HG03432 (cell line): ENCODE results near the gene RTKN.

Experiments
- ATAC-seq: cut with Tn5 transposase; IDR thresholded peaks from one replicate; pipeline ENCODE4 v1.9.1; 2021; ENCODE audit warnings: mild to moderate bottlenecking, moderate library complexity; ENCODE audit not compliant: unreplicated experiment

Gene RTKN

DNA sequence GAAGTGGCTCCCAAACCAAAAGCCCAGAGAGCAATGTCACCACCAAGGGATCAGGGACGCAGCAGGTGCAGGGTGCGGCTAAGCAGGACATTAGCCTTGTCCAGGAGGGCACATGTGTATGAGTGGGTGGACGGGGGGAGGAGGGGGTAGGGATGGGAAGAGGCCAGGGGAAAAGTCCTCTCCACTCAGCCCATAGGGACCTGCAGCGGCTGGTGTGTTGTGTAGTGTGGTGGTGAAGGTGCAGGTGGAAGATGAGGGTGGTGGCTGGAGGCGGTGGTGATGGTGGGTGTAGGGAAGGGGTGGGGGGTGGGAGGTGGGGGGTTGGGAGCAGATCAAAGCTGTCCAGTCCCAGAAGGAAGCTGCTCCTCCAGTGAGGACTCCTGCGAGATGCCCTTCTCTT is 24.0 kb downstream of the RTKN start:
- no peak for ATAC-seq

DNA sequence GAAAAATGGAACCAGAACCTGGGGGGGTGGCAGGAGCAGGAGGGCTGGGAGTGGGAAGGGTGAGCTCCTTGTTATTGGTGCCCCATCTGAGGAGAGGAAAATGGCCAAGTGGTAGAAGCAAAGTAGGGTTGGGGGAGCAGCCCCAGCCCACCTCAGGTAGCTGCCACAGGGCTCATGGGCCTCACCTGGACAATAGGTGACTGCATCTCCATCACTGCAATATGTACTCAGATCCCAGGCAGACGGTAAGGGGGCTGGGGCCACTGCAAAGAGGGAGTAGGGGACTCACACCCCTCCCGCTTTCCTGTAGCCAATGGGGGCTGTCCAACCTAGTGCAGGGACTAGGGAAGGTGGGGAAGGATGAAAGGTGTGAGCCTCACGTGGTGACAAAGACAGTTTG is 24.5 kb downstream of the RTKN start:
- ATAC-seq, result no peak

GRCh38 chr2:74416778-74417177 is 25.0 kb downstream of the RTKN start:
- no peak for ATAC-seq

DNA sequence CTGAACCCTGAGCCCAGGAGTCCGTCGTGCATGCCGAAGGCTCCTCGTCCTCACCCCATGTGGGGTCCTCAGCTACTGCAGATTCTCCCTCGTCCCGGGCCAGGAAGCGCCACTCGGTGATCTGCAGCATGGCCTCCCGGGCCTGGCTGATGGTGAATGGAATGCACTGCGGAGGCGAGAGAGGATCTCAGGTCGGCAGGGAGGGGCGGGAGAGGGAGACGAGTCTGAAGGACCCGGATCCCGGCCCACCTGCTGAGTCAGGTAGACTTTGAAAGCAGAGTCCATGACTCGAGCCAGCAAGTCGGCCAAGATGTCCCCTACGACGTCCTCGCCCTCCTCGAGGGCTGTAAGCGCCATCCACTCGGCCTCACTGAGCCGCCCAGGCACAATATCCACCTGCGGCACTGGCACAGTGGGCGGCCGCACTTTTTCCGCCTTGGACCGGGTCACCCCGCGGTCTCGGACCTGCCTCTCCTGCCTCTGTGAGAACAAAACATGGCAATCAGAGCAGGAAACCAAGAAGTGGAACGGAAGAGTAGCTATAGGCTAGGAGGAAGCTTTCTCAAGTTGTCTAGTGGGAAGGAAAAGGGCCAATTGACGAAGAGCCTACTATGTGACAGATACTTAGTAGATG is 25.9 kb downstream of the RTKN start:
- no peak for ATAC-seq

DNA sequence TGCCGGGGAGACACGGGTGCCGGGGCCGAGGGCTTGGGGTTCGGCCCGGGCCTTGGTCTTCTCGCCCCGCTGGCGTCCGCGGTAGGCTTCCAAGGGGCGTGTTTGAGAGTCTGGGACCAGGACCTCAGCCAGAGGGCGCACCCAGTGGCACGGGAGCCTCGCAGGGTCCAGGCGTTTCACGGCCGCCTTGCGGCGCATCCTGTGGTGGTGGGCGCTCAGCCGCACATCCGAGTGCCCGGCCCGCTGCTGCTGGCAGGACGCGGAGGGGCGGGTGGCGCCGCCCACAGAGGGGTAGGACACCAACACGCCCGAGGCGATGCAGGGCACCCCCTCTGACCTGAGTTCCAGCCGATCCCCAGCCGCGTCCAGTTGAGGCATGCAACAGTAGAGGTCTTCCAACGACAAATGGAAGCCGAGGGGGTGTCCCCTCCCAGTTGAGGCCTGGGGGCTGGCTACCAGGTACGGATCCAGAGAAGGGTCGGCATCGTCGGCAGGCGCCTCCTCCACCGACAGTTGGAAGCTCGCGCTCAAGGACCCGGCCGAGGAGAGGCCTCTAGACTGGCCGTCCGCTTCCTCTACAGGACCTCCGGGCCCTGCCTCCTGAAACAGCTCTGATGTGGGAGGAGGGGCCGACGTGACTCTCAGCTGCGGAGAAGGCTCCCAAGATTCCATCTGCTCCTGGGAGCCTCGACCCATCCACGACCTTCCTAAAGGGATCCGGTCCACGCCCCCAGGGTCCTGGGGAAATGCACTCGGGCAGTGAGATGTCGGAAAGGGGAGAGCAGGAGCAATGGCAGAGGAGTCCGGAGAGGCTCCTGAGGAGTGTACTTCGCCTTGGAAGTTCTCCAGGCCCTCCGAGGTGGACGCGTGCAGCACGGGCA is 26.6 kb downstream of the RTKN start:
- ATAC-seq, result peak; percentile 53

DNA sequence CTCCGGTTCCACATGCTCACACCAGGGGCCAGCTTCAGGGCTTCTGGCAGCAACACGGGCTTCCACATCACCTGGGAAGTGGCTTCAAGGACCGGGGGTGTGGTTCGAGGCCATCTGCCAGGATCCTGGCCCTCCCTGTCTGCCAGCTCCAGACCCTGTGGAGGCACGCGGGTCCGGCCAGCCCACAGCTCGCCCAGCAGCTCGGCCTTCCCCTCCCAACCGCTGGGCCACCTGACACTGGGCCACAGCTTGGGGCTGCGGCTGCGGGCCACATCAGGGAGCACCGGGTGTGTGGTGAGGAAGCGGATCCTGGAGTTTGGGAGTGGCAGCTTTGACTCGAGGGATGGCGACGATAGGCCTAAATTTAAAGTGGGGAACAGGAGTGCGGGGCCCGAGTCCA is 27.3 kb downstream of the RTKN start:
- no peak for ATAC-seq

GRCh38 chr2:74413001-74413698 is 28.6 kb downstream of the RTKN start:
- no peak for ATAC-seq

- no peak for ATAC-seq
These were observed 34.1 kb downstream of the RTKN start for GRCh38 chr2:74407682-74408081.

DNA sequence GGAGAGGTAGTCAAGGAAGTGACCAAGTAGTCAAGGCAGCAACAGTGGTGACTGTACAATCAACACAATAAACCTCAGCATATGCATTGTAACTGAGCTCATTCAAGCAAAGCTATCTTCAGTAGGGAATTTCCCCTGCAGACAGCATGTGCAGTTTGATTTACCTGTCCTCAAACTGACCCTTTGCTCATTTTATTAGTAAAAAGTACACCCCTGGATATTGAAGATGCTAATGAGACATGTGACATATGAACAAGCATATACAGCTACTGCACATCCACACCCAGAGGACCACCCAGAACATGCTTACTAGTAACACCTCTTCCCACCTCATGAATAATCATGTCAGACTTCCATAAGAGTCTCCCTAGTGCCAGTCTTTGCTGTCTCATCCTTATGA is 35.7 kb downstream of the RTKN start:
- ATAC-seq, result peak; percentile 82

- no peak for ATAC-seq
These were observed 39.8 kb downstream of the RTKN start for GRCh38 chr2:74401891-74402290.

GRCh38 chr2:74399785-74400184 is 42.0 kb downstream of the RTKN start:
- ATAC-seq, result no peak

- ATAC-seq, result no peak
These were observed 45.6 kb downstream of the RTKN start for GRCh38 chr2:74396149-74396548.

- ATAC-seq, result no peak
These were observed 48.2 kb downstream of the RTKN start for GRCh38 chr2:74393525-74393924.

GRCh38 chr2:74392449-74392743 is 49.3 kb downstream of the RTKN start:
- ATAC-seq, result no peak

GRCh38 chr2:74391580-74392448 is 49.9 kb downstream of the RTKN start:
- ATAC-seq, result peak; percentile 80

- ATAC-seq, result no peak
These were observed 50.5 kb downstream of the RTKN start for GRCh38 chr2:74391209-74391579.

DNA sequence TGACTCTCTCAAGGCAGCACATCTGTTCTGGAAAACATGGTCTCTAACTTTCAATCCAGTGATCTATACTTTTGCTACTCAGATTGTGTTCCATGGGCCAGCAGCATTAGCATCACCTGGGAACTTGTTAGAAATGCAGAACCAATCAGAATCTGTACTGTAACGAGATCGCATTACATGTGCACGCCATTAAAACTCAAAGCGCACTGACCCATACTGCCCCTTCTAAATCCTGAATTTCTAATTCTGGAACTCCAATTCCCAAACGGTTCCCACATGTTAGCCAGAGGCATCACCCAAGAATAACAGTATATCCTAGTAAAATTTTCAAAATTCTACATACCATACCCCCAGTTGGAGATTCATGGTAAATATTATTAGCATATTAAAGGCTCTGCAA is 51.1 kb downstream of the RTKN start:
- ATAC-seq, result no peak

DNA sequence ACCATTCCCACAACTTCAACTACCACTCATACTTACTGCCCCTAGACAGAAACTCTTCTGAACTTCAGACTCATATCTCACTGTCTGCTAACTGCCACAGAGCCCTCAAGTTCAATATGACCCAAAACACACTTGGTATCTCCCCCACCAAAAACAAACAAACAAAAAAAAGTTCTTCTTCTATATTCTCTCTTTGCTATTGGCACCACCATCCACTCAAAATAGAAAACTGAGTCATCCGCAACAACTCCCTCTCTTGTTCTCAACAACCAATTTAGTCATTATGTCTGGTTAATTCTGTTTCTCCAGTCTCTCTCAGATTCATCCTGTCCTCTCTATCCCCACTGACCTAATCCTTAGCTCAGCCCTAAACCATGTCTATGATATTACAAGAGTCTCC is 54.4 kb downstream of the RTKN start:
- no peak for ATAC-seq

- no peak for ATAC-seq
These were observed 56.3 kb downstream of the RTKN start for GRCh38 chr2:74385396-74385795.

- no peak for ATAC-seq
These were observed 57.7 kb downstream of the RTKN start for GRCh38 chr2:74384051-74384450.

- ATAC-seq, result no peak
These were observed 58.5 kb downstream of the RTKN start for GRCh38 chr2:74383254-74383653.
